PC-9 (cell line): Measurements from ENCODE around the gene DALRD3. TPM values are rescaled to one million over a fixed set of nuclear protein-coding genes. Genes with fewer than 3 reads are reported as not detected.

Experiments
- BruUV-seq: library from RNA; stranded (reverse); fragments of 400-500 nt; replicated peaks from 2 replicates; lab custom pipeline; 2021; lab: Mats Ljungman, UMichigan
- CTCF ChIA-PET: fragments of 300-600 bp; sonication (Branson Sonifier 250); formaldehyde crosslinking; loops from one replicate; lab custom pipeline; 2022; ENCODE audit warnings: antibody characterized with exemption; lab: Charles Lee
- POLR2A ChIA-PET: fragments of 300-600 bp; sonication (Branson Sonifier 250); formaldehyde crosslinking; loops from one replicate; lab custom pipeline; 2022; ENCODE audit warnings: antibody characterized with exemption; ENCODE audit not compliant: unreplicated experiment; lab: Charles Lee
- DNase-seq, 2 experiments: peaks; one replicate each; pipeline versions ENCODE4 v3.0.0 to v3.0.0-alpha.2; 2015 to 2022; ENCODE audit warnings: mixed read lengths in 1 of 2
- H2AFZ ChIP-seq: fragments of 200-600 bp; sonication (generic); 2 replicates; pipeline ENCODE4 v1.8.1; 2017; ENCODE audit warnings: antibody characterized with exemption
- H3F3A ChIP-seq: fragments of 200-600 bp; sonication (generic); 2 replicates; pipeline ENCODE4 v1.8.1; 2017; ENCODE audit warnings: antibody characterized with exemption, mild to moderate bottlenecking, low read depth; ENCODE audit not compliant: insufficient read depth
- H3K27ac ChIP-seq: fragments of 200-600 bp; sonication (generic); 2 replicates; pipeline ENCODE4 v1.6.1; 2016; ENCODE audit warnings: mixed run types
- H3K27me3 ChIP-seq: fragments of 200-600 bp; sonication (generic); 2 replicates; pipeline ENCODE4 v1.6.1; 2016; ENCODE audit warnings: low read depth, mixed run types; ENCODE audit not compliant: insufficient read depth
- H3K36me3 ChIP-seq: fragments of 200-600 bp; sonication (generic); 2 replicates; pipeline ENCODE4 v1.6.1; 2016; ENCODE audit warnings: low read depth, mixed run types
- H3K4me1 ChIP-seq: fragments of 200-600 bp; sonication (generic); replicated peaks from 2 replicates; pipeline ENCODE4 v1.6.1; 2016; ENCODE audit warnings: mixed run types; ENCODE audit not compliant: insufficient read depth
- H3K4me2 ChIP-seq: fragments of 200-600 bp; sonication (generic); 2 replicates; pipeline ENCODE4 v1.6.1; 2017; ENCODE audit warnings: mixed run types
- H3K4me3 ChIP-seq: fragments of 200-600 bp; sonication (generic); 2 replicates; pipeline ENCODE4 v1.6.1; 2016; ENCODE audit warnings: mixed run types
- H3K79me2 ChIP-seq: fragments of 200-600 bp; sonication (generic); 2 replicates; pipeline ENCODE4 v1.6.1; 2017; ENCODE audit warnings: low read depth, mixed run types
- H3K9me2 ChIP-seq: fragments of 200-600 bp; sonication (generic); 2 replicates; pipeline ENCODE4 v1.8.1; 2017; ENCODE audit warnings: mild to moderate bottlenecking; ENCODE audit not compliant: insufficient read depth
- H3K9me3 ChIP-seq: fragments of 200-600 bp; sonication (generic); 2 replicates; pipeline ENCODE4 v1.8.1; 2016; ENCODE audit warnings: low read depth; ENCODE audit not compliant: insufficient read depth
- H4K20me1 ChIP-seq: fragments of 200-600 bp; sonication (generic); 2 replicates; pipeline ENCODE4 v1.8.1; 2017; ENCODE audit not compliant: insufficient read depth
- EZH2 ChIP-seq: fragments of 200-600 bp; sonication (generic); IDR thresholded peaks from 2 replicates; pipeline ENCODE4 v1.8.0; 2017; ENCODE audit warnings: antibody characterized with exemption, low read depth
- intact Hi-C: fragments of 100-400 bp; cut with micrococcal nuclease; formaldehyde crosslinking; loops from one replicate; pipeline ENCODE4 v1.10.0; 2022; ENCODE audit not compliant: unreplicated experiment
- total RNA-seq: library from RNA; stranded (reverse); gene quantifications from 2 replicates; pipeline ENCODE4 v1.2.3, GENCODE V29; 2021
- TF ChIP-seq, protein P1 (sequence below): fragments of 200-600 bp; sonication (generic); conservative IDR thresholded peaks from 2 replicates; pipeline ENCODE4 v1.6.1; 2017; ENCODE audit warnings: mixed run types, antibody characterized with exemption, mild to moderate bottlenecking, moderate library complexity

Gene DALRD3
- total RNA-seq, 1 experiment from 2014 or later: 27.7 TPM

DNA sequence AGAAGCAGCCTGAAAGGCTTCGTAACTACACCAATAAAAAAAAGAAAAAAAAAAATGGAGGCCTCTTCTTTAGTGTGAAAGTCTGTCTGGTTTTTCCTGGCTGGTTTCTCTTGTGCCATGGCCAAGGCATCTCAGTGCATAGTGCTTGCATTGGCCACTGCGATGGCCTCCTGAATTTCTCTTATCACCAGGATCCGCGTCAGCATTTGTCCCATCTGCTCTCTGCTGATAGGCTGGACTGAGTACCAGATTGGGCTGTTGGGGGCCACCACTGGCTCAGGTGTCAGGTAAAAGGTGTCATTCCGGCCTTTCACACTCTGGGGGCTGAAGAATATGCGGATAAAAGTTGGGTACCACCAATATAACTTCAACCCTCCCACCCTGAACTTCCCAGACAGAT, 11.9 kb upstream of the DALRD3 start:
- no peak for DNase-seq
- Histone ChIP-seq H3K27ac (no peak overlapping the region), H3K4me2 (no peak overlapping the region), H3K79me2 (peaks cover 37% of the 10 kb centered on the region), H3K9me3 (no peaks in the 10 kb centered on the region), H3K27me3 (no peaks in the 10 kb centered on the region), H3F3A (peaks cover 34% of the 10 kb centered on the region), H3K36me3 (peaks cover 14% of the 10 kb centered on the region; the same call in 1 of the 2 replicates), H4K20me1 (no peaks in the 10 kb centered on the region; the same call in 1 of the 2 replicates), H3K4me1 (peaks cover 8% of the 10 kb centered on the region), H3K4me3 (no peak overlapping the region), H2AFZ (no peak overlapping the region), H3K9me2 (no peaks in the 10 kb centered on the region)
- ChIA-PET CTCF (no interaction called here), POLR2A (no interaction called here)
- no peak for TF ChIP-seq EZH2
- TF ChIP-seq, protein P1, sequence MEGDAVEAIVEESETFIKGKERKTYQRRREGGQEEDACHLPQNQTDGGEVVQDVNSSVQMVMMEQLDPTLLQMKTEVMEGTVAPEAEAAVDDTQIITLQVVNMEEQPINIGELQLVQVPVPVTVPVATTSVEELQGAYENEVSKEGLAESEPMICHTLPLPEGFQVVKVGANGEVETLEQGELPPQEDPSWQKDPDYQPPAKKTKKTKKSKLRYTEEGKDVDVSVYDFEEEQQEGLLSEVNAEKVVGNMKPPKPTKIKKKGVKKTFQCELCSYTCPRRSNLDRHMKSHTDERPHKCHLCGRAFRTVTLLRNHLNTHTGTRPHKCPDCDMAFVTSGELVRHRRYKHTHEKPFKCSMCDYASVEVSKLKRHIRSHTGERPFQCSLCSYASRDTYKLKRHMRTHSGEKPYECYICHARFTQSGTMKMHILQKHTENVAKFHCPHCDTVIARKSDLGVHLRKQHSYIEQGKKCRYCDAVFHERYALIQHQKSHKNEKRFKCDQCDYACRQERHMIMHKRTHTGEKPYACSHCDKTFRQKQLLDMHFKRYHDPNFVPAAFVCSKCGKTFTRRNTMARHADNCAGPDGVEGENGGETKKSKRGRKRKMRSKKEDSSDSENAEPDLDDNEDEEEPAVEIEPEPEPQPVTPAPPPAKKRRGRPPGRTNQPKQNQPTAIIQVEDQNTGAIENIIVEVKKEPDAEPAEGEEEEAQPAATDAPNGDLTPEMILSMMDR: no peak
- intact Hi-C loops: no loop called here
- no TSS peak for BruUV-seq

GRCh38 chr3:49029563-49029884, 11.1 kb upstream of the DALRD3 start:
- peak overlapping the region; percentile 77 for H3K4me3 ChIP-seq
- peaks cover 14% of the 10 kb centered on the region; the same call in 1 of the 2 replicates for H3K36me3 ChIP-seq
- H3K4me1 ChIP-seq: peaks cover 8% of the 10 kb centered on the region
- BruUV-seq: no TSS peak
- TF ChIP-seq, protein P1: no peak
- TF ChIP-seq EZH2: no peak
- H3K79me2 ChIP-seq: peaks cover 45% of the 10 kb centered on the region
- H3K4me2 ChIP-seq: peak overlapping the region; percentile 95
- intact Hi-C loops: loop anchor here (5.0 kb wide), 1 partner anchor 63 kb away; the partner anchor contains the start of gene QRICH1
- no peaks in the 10 kb centered on the region for H3K9me2 ChIP-seq
- ChIA-PET POLR2A (interaction anchor here (0.6 to 1.0 kb wide), 7 partner anchors 23 to 1004 kb away, joined by 3 to 6 read pairs (median 5); partner anchors contain the start of genes QRICH1, USP19 and WDR6), CTCF (no interaction called here)
- H2AFZ ChIP-seq: no peak overlapping the region
- no peaks in the 10 kb centered on the region; the same call in 1 of the 2 replicates for H4K20me1 ChIP-seq
- peak overlapping the region; percentile 47 for H3K27ac ChIP-seq
- peaks cover 36% of the 10 kb centered on the region for H3F3A ChIP-seq
- no peaks in the 10 kb centered on the region for H3K27me3 ChIP-seq
- DNase-seq: no peak
- no peaks in the 10 kb centered on the region for H3K9me3 ChIP-seq

- no peaks in the 10 kb centered on the region for H3K27me3 ChIP-seq
- peak within 1 kb of the TSS; percentile 95 for H3K4me2 ChIP-seq
- peak; percentile 76 to 89 for DNase-seq
- peaks cover 8% of the 10 kb centered on the region for H3K4me1 ChIP-seq
- H4K20me1 ChIP-seq: no peaks in the 10 kb centered on the region; the same call in 1 of the 2 replicates
- ChIA-PET POLR2A (interaction anchor here (0.6 to 1.0 kb wide), 8 partner anchors 22 to 1004 kb away, joined by 3 to 6 read pairs (median 4); partner anchors contain the start of genes QRICH1, USP19 and WDR6), CTCF (no interaction called here)
- H3K79me2 ChIP-seq: peaks cover 45% of the 10 kb centered on the region
- H3K36me3 ChIP-seq: peaks cover 14% of the 10 kb centered on the region; the same call in 1 of the 2 replicates
- peak within 1 kb of the TSS; percentile 72 for H2AFZ ChIP-seq
- intact Hi-C loops: loop anchor here (5.0 kb wide), 1 partner anchor 63 kb away; the partner anchor contains the start of gene QRICH1
- TF ChIP-seq EZH2: no peak
- TF ChIP-seq, protein P1: no peak
- BruUV-seq: TSS peak; percentile 61
- H3F3A ChIP-seq: peaks cover 40% of the 10 kb centered on the region
- peak within 1 kb of the TSS; percentile 77 for H3K4me3 ChIP-seq
- no peaks in the 10 kb centered on the region for H3K9me2 ChIP-seq
- H3K9me3 ChIP-seq: no peaks in the 10 kb centered on the region
- H3K27ac ChIP-seq: peak within 1 kb of the TSS; percentile 47
Measured at GRCh38 chr3:49028673-49029562, 10.5 kb upstream of the DALRD3 start, which contains the start of gene IMPDH2. TSS of gene IMPDH2 (minus strand) at chr3:49029398. CDS start at chr3:49029350, 48 bp downstream.
